HepG2 (cell line): ENCODE results near the gene KMT2D. TPM values are rescaled to one million over a fixed set of nuclear protein-coding genes. Genes with fewer than 3 reads are reported as not detected.

Source experiments
- ATAC-seq: fragments of 200-7000 bp; cut with Tn5 transposase; 3 replicates; pipeline ENCODE4 v1.9.1; 2020; ENCODE audit warnings: mild to moderate bottlenecking, moderate library complexity
- BruUV-seq: library from RNA; stranded (reverse); fragments of 400-500 nt; replicated peaks from 2 replicates; lab custom pipeline; 2021; lab: Mats Ljungman, UMichigan
- CTCF ChIA-PET: fragments of 300-600 bp; formaldehyde crosslinking; extraction: SDS; loops from one replicate; lab custom pipeline; 2021; ENCODE audit warnings: low total read pairs, inconsistent platforms, low intra/inter-chr PET ratio; lab: Yijun Ruan, JAX
- POLR2A ChIA-PET: fragments of 350-600 bp; sonication (Branson Sonifier 250); formaldehyde crosslinking; loops from one replicate; lab custom pipeline; 2020; ENCODE audit warnings: antibody characterized with exemption, inconsistent platforms; lab: Yijun Ruan, JAX
- DNase-seq: peaks from one replicate; pipeline ENCODE4 v3.0.0-alpha.2; 2015; ENCODE audit warnings: low spot score
- FAIRE-seq: peaks from 3 replicates; lab custom pipeline; 2011; peaks lifted over from hg19 to GRCh38; lab: Jason Lieb, UNC
- H2AFZ ChIP-seq: one replicate; pipeline ENCODE4 v1.6.1; 2011; ENCODE audit warnings: low read length, inconsistent platforms
- H3K27ac ChIP-seq: fragments of 300-600 bp; 3 replicates; pipeline ENCODE4 v1.8.0; 2011; ENCODE audit warnings: mixed run types, mild to moderate bottlenecking, mixed read lengths, low read length, inconsistent platforms; ENCODE audit not compliant: insufficient read depth; ENCODE audit errors: extremely low read length
- H3K27me3 ChIP-seq, 2 experiments: fragments of 200-600 bp in 1 of 2; 2 replicates in 1 of 2; 3 replicates in 1 of 2; pipeline versions ENCODE4 v1.6.0 to v1.8.0; 2011; ENCODE audit warnings: low read length in 2 of 2, mild to moderate bottlenecking in 2 of 2, moderate library complexity in 2 of 2, inconsistent platforms in 1 of 2; ENCODE audit not compliant: insufficient read depth in 2 of 2, control insufficient read depth in 1 of 2
- H3K36me3 ChIP-seq, 2 experiments: fragments of 200-600 bp in 1 of 2; replicated peaks in 1 of 2; 2 replicates in 1 of 2; 3 replicates in 1 of 2; pipeline versions ENCODE4 v1.5.1 to v1.8.0; 2011; ENCODE audit warnings: low read length in 2 of 2, inconsistent platforms in 1 of 2; ENCODE audit not compliant: insufficient read depth in 2 of 2, control insufficient read depth in 1 of 2
- H3K4me1 ChIP-seq: 2 replicates; pipeline ENCODE4 v1.5.1; 2012; ENCODE audit warnings: low read length, inconsistent platforms; ENCODE audit not compliant: insufficient read depth
- H3K4me2 ChIP-seq: 2 replicates; pipeline ENCODE4 v1.6.0; 2011; ENCODE audit warnings: low read depth, low read length, inconsistent platforms
- H3K4me3 ChIP-seq, 3 experiments: fragments of 200-600 bp in 1 of 3; sonication (generic), shearing (Covaris generic) in 1 of 3; replicated peaks in 1 of 3; 2 replicates each; pipeline ENCODE4 v1.5.1; 2011 to 2016; ENCODE audit warnings: low read length in 3 of 3, inconsistent platforms in 2 of 3, low read depth in 2 of 3, mild to moderate bottlenecking in 2 of 3, control low read depth in 1 of 3, mixed read lengths in 1 of 3; ENCODE audit not compliant: insufficient read depth in 1 of 3
- H3K79me2 ChIP-seq: one replicate; pipeline ENCODE4 v1.6.1; 2011; ENCODE audit warnings: low read length, inconsistent platforms; ENCODE audit not compliant: insufficient read depth
- H3K9ac ChIP-seq: 2 replicates; pipeline ENCODE4 v1.6.0; 2011; ENCODE audit warnings: mild to moderate bottlenecking, low read depth, low read length, inconsistent platforms; ENCODE audit not compliant: insufficient read depth
- H3K9me3 ChIP-seq: 2 replicates; pipeline ENCODE4 v1.5.1; 2012; ENCODE audit warnings: mild to moderate bottlenecking, low read length
- H4K20me1 ChIP-seq: 2 replicates; pipeline ENCODE4 v1.6.0; 2011; ENCODE audit warnings: inconsistent platforms, mild to moderate bottlenecking, low read length, moderate library complexity; ENCODE audit not compliant: insufficient read depth
- AGO2 ChIP-seq: fragments of 200-400 bp; formaldehyde crosslinking; optimal IDR thresholded peaks from 2 replicates; pipeline ENCODE3; 2017; ENCODE audit warnings: mild to moderate bottlenecking, low read depth, low read length, moderate library complexity
- BRCA1 ChIP-seq: sonication (generic); formaldehyde crosslinking; IDR thresholded peaks from 2 replicates; pipeline ENCODE4 v1.4.0; 2020; ENCODE audit warnings: missing genetic modification reagents
- KDM2A ChIP-seq: sonication (generic); formaldehyde crosslinking; IDR thresholded peaks from 2 replicates; pipeline ENCODE4 v1.4.0; 2020; ENCODE audit warnings: low read depth, missing genetic modification reagents, borderline replicate concordance
- NFE2 ChIP-seq: sonication (generic); formaldehyde crosslinking; IDR thresholded peaks from 2 replicates; pipeline ENCODE4 v1.4.0; 2020; ENCODE audit warnings: missing genetic modification reagents
- REPIN1 ChIP-seq: sonication (generic); formaldehyde crosslinking; IDR thresholded peaks from 2 replicates; pipeline ENCODE4 v1.8.0; 2022; ENCODE audit warnings: missing genetic modification reagents, low read depth, mild to moderate bottlenecking, borderline replicate concordance
- U2AF2 ChIP-seq: fragments of 200-400 bp; formaldehyde crosslinking; IDR thresholded peaks from 2 replicates; pipeline ENCODE4 v1.6.1; 2017; ENCODE audit warnings: low read depth, mild to moderate bottlenecking, low read length
- ZNF292 ChIP-seq: sonication (generic); formaldehyde crosslinking; IDR thresholded peaks from 2 replicates; pipeline ENCODE4 v1.8.1; 2022; ENCODE audit warnings: mild to moderate bottlenecking, low read depth, missing genetic modification reagents, borderline replicate concordance
- WGBS: methylation state at CpG from one replicate; pipeline ENCODE4 v1.1.6; 2017; ENCODE audit warnings: low lambda C conversion rate; 5-methylcytosine and 5-hydroxymethylcytosine counted together
- in situ Hi-C: cut with HindIII; loops from 2 replicates; pipeline ENCODE4 v1.10.0; 2017; ENCODE audit warnings: low pct_unique_long_range_greater_than_20kb; ENCODE audit not compliant: extremely low pct_ligation_motif_present
- intact Hi-C: fragments of 100-400 bp; cut with micrococcal nuclease; formaldehyde crosslinking; loops from one replicate; pipeline ENCODE4 v1.10.0; 2022; ENCODE audit not compliant: unreplicated experiment
- polyA plus RNA-seq, 8 experiments: library from polyadenylated mRNA; depleted of rRNA in 3 of 8; stranded (reverse) in 7 of 8; unstranded in 1 of 8; fragments of >200 nt; fragmentation: Illumina TruSeq in 4 of 8; extraction: Trizol in 4 of 8; gene quantifications; 2 replicates each; pipeline versions ENCODE4 v1.2.1 to v1.2.3, GENCODE V29; 2011 to 2016; ENCODE audit warnings: low read depth in 4 of 8, missing spikeins in 1 of 8, mixed read lengths in 1 of 8; ENCODE audit not compliant: insufficient read depth in 1 of 8
- total RNA-seq, 5 experiments: library from RNA; depleted of rRNA; stranded (reverse); fragments of >200 nt; fragmentation: Illumina TruSeq; extraction: Trizol; gene quantifications; 2 replicates each; pipeline ENCODE4 v1.2.3, GENCODE V29; 2016; ENCODE audit warnings: low read depth in 1 of 5

The KMT2D gene
- total and polyA plus RNA-seq, 2 of the 13 experiments (the other 11 are each of a cell fraction or from before 2014, with no cell fraction given): 8.1 to 10.4 TPM

- whole genome bisulfite sequencing: 97% methylated on average over 13 of the region's 14 CpGs
- no peak overlapping the region for H2AFZ ChIP-seq
- no peak for TF ChIP-seq REPIN1 (CRISPR knock-in tag)
- no peak for TF ChIP-seq BRCA1 (CRISPR knock-in tag)
- TF ChIP-seq U2AF2: no peak
- TF ChIP-seq NFE2: no peak
- peak; percentile 19 for TF ChIP-seq AGO2
- TF ChIP-seq ZNF292 (CRISPR knock-in tag): no peak
- TF ChIP-seq KDM2A (CRISPR knock-in tag): no peak
- in situ Hi-C loops: no loop called here
- DNase-seq: no peak
- no peak overlapping the region for H3K4me2 ChIP-seq
- H3K4me1 ChIP-seq: no peaks in the 10 kb centered on the region
- intact Hi-C loops: no loop called here
- no peak for FAIRE-seq
- no peak overlapping the region for H3K27ac ChIP-seq
- 0 out of 2 replicates have a peak, but pooled peaks cover 3% of the 10 kb centered on the region for H4K20me1 ChIP-seq
- peaks cover 53 to 91% of the 10 kb centered on the region in 2 experiments for H3K36me3 ChIP-seq
- BruUV-seq: no TSS peak
- no peak for ATAC-seq
- no peaks in the 10 kb centered on the region for H3K9me3 ChIP-seq
- H3K27me3 ChIP-seq: no peaks in the 10 kb centered on the region
- no peaks in the 10 kb centered on the region for H3K79me2 ChIP-seq
- H3K4me3 ChIP-seq: no peak overlapping the region
- CTCF ChIA-PET: no interaction called here
- POLR2A ChIA-PET: no interaction called here
- no peak overlapping the region for H3K9ac ChIP-seq
Observed at GRCh38 chr12:49040364-49040855, 20.2 kb downstream of the KMT2D start.
